WTC11 (cell line): ENCODE measurements around the gene CDK11B. TPM values are rescaled to one million over a fixed set of nuclear protein-coding genes. Genes with fewer than 3 reads are reported as not detected.

Source experiments
- ATAC-seq: fragments of 200-7000 bp; cut with Tn5 transposase; 2 replicates; pipeline ENCODE4 v1.10.0; 2021; ENCODE audit warnings: mild to moderate bottlenecking, moderate library complexity
- CTCF ChIA-PET: fragments of 300-600 bp; sonication (Branson Sonifier 250); formaldehyde crosslinking; loops from one replicate; lab custom pipeline; 2021; ENCODE audit warnings: antibody characterized with exemption; lab: Charles Lee
- POLR2A ChIA-PET: fragments of 350-600 bp; sonication (Branson Sonifier 250); formaldehyde crosslinking; loops from one replicate; lab custom pipeline; 2021; ENCODE audit warnings: antibody characterized with exemption; lab: Charles Lee
- DNase-seq: peaks from one replicate; pipeline ENCODE4 v3.0.0; 2021; ENCODE audit warnings: low spot score
- H3K27ac Mint-ChIP-seq: 2 replicates; pipeline ENCODE4 v1.8.0; 2021; ENCODE audit warnings: mixed read lengths
- H3K27me3 Mint-ChIP-seq: 2 replicates; pipeline ENCODE4 v1.8.0; 2021; ENCODE audit warnings: low read depth, mild to moderate bottlenecking, moderate library complexity, mixed read lengths
- H3K36me3 Mint-ChIP-seq: 2 replicates; pipeline ENCODE4 v1.8.0; 2021; ENCODE audit warnings: mixed read lengths
- H3K4me1 Mint-ChIP-seq: 2 replicates; pipeline ENCODE4 v1.8.0; 2022; ENCODE audit warnings: mixed read lengths
- H3K4me3 Mint-ChIP-seq: 2 replicates; pipeline ENCODE4 v1.8.0; 2021; ENCODE audit warnings: mild to moderate bottlenecking, moderate library complexity, mixed read lengths
- H3K9me3 Mint-ChIP-seq: 2 replicates; pipeline ENCODE4 v1.8.0; 2021; ENCODE audit warnings: mixed read lengths
- CREB1 ChIP-seq: sonication (generic); formaldehyde crosslinking; IDR thresholded peaks from 2 replicates; pipeline ENCODE4 v1.8.0; 2023; ENCODE audit warnings: mild to moderate bottlenecking, missing genetic modification reagents
- IRF2 ChIP-seq: sonication (generic); formaldehyde crosslinking; IDR thresholded peaks from 2 replicates; pipeline ENCODE4 v1.8.0; 2022; ENCODE audit warnings: low read depth, missing genetic modification reagents, borderline replicate concordance
- OVOL2 ChIP-seq: fragments of 250-450 bp; sonication (Bioruptor Pico); IDR thresholded peaks from 2 replicates; pipeline ENCODE4 v1.9.0; 2021; ENCODE audit warnings: mild to moderate bottlenecking, borderline replicate concordance
- TP53 ChIP-seq: sonication (generic); formaldehyde crosslinking; IDR thresholded peaks from 2 replicates; pipeline ENCODE4 v1.8.1; 2023; ENCODE audit warnings: mild to moderate bottlenecking, missing genetic modification reagents
- total RNA-seq: library from RNA; stranded (reverse); gene quantifications from 3 replicates; pipeline ENCODE4 v1.2.3, GENCODE V29; 2021
- TF ChIP-seq, protein P1 (sequence below): sonication (generic); formaldehyde crosslinking; IDR thresholded peaks from 2 replicates; pipeline ENCODE4 v1.8.1; 2023; ENCODE audit warnings: mild to moderate bottlenecking, missing genetic modification reagents, borderline replicate concordance
- TF ChIP-seq, protein P2 (sequence below): sonication (generic); formaldehyde crosslinking; IDR thresholded peaks from 2 replicates; pipeline ENCODE4 v1.8.0; 2022; ENCODE audit warnings: mild to moderate bottlenecking, missing genetic modification reagents
- TF ChIP-seq, protein P3 (sequence below): sonication (generic); formaldehyde crosslinking; IDR thresholded peaks from 2 replicates; pipeline ENCODE4 v1.8.0; 2023; ENCODE audit warnings: missing genetic modification reagents
- TF ChIP-seq, protein P4 (sequence below): sonication (generic); formaldehyde crosslinking; IDR thresholded peaks from 2 replicates; pipeline ENCODE4 v1.8.1; 2023; ENCODE audit warnings: mild to moderate bottlenecking, missing genetic modification reagents, moderate library complexity
- TF ChIP-seq, protein P5 (sequence below): sonication (generic); formaldehyde crosslinking; IDR thresholded peaks from 2 replicates; pipeline ENCODE4 v1.8.1; 2023; ENCODE audit warnings: mild to moderate bottlenecking, moderate library complexity, missing genetic modification reagents
- TF ChIP-seq, protein P6 (sequence below): fragments of 250-450 bp; sonication (Bioruptor Pico); IDR thresholded peaks from 2 replicates; pipeline ENCODE4 v1.8.0; 2021; ENCODE audit warnings: mild to moderate bottlenecking
- TF ChIP-seq, protein P7 (sequence below): sonication (generic); formaldehyde crosslinking; IDR thresholded peaks from 2 replicates; pipeline ENCODE4 v1.8.0; 2022; ENCODE audit warnings: mild to moderate bottlenecking, missing genetic modification reagents

Gene CDK11B
- total RNA-seq, 1 experiment from 2014 or later: 41.2 TPM

DNA sequence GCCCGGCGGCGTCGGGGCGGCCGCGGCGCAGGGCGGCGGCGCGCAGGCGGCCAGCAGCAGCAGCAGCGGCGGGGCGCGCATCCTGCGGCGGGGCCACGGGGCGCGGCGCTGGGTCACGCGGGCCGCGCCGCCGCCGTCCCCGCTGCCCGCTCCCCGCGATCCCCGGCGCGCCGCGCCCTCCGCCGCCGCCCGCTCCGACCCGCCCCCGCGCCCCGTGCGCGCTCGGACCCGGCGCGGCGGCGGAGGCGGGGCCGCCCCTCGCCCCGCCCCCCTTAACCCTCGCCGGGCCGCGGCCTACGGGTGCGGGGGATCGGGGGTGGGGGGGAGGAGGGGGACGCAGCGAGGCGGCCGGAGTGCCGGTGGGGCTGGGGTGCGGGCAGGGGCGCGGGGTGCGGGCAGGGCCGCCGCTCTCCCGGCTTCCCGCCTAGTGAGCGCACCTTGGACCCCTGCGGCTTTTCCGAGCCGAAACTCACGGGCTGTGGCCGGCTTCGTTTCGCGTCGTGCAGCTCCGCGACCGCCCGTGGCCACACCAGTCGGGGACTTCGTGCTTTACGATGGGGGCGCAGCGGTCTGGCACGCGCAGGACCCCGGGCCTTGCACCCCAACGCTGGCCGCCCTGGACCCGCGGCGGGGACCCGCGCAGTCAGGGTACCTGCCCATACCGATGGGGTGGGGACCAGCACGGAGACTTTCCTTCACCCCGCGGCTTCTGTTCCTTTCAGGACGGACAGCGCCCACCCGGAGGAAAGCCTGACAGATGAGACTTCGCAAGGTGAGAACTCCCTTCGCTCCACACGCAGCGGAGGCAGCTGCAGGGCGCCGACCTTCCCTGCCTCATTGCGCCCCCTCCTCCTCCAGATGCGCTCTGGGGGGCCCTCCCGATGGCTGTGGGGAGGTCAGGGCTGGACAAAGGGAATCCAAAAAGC lies 58.6 kb downstream of the CDK11B start, which contains the start of gene FNDC10:
Gene FNDC10, minus strand, starts transcription at position 201 of the 926 bp plus-strand sequence. Its CDS starts 120 bp downstream, at position 81.
- Mint-ChIP-seq H3K9me3 (no peaks in the 10 kb centered on the region), H3K27me3 (peaks cover 25% of the 10 kb centered on the region), H3K36me3 (no peaks in the 10 kb centered on the region), H3K4me3 (peak within 1 kb of the TSS; percentile 72)
- CTCF ChIA-PET: no interaction called here
- TF ChIP-seq, protein P1, sequence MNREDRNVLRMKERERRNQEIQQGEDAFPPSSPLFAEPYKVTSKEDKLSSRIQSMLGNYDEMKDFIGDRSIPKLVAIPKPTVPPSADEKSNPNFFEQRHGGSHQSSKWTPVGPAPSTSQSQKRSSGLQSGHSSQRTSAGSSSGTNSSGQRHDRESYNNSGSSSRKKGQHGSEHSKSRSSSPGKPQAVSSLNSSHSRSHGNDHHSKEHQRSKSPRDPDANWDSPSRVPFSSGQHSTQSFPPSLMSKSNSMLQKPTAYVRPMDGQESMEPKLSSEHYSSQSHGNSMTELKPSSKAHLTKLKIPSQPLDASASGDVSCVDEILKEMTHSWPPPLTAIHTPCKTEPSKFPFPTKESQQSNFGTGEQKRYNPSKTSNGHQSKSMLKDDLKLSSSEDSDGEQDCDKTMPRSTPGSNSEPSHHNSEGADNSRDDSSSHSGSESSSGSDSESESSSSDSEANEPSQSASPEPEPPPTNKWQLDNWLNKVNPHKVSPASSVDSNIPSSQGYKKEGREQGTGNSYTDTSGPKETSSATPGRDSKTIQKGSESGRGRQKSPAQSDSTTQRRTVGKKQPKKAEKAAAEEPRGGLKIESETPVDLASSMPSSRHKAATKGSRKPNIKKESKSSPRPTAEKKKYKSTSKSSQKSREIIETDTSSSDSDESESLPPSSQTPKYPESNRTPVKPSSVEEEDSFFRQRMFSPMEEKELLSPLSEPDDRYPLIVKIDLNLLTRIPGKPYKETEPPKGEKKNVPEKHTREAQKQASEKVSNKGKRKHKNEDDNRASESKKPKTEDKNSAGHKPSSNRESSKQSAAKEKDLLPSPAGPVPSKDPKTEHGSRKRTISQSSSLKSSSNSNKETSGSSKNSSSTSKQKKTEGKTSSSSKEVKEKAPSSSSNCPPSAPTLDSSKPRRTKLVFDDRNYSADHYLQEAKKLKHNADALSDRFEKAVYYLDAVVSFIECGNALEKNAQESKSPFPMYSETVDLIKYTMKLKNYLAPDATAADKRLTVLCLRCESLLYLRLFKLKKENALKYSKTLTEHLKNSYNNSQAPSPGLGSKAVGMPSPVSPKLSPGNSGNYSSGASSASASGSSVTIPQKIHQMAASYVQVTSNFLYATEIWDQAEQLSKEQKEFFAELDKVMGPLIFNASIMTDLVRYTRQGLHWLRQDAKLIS (CRISPR knock-in tag): 0 out of 2 replicates have a peak, but pooled peaks have one; percentile 36
- TF ChIP-seq IRF2 (CRISPR knock-in tag): no peak
- TF ChIP-seq OVOL2 (CRISPR knock-in tag): no peak
- TF ChIP-seq, protein P2, sequence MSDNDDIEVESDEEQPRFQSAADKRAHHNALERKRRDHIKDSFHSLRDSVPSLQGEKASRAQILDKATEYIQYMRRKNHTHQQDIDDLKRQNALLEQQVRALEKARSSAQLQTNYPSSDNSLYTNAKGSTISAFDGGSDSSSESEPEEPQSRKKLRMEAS (CRISPR knock-in tag): peak; percentile 82
- TF ChIP-seq, protein P3, sequence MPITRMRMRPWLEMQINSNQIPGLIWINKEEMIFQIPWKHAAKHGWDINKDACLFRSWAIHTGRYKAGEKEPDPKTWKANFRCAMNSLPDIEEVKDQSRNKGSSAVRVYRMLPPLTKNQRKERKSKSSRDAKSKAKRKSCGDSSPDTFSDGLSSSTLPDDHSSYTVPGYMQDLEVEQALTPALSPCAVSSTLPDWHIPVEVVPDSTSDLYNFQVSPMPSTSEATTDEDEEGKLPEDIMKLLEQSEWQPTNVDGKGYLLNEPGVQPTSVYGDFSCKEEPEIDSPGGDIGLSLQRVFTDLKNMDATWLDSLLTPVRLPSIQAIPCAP (CRISPR knock-in tag): no peak
- TF ChIP-seq, protein P4, sequence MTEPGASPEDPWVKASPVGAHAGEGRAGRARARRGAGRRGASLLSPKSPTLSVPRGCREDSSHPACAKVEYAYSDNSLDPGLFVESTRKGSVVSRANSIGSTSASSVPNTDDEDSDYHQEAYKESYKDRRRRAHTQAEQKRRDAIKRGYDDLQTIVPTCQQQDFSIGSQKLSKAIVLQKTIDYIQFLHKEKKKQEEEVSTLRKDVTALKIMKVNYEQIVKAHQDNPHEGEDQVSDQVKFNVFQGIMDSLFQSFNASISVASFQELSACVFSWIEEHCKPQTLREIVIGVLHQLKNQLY (CRISPR knock-in tag): 0 out of 2 replicates have a peak, but pooled peaks have one; percentile 35
- no peak for TF ChIP-seq TP53 (CRISPR knock-in tag)
- peak; percentile 64; the same call in 1 of the 2 replicates for TF ChIP-seq CREB1 (CRISPR knock-in tag)
- TF ChIP-seq, protein P5, sequence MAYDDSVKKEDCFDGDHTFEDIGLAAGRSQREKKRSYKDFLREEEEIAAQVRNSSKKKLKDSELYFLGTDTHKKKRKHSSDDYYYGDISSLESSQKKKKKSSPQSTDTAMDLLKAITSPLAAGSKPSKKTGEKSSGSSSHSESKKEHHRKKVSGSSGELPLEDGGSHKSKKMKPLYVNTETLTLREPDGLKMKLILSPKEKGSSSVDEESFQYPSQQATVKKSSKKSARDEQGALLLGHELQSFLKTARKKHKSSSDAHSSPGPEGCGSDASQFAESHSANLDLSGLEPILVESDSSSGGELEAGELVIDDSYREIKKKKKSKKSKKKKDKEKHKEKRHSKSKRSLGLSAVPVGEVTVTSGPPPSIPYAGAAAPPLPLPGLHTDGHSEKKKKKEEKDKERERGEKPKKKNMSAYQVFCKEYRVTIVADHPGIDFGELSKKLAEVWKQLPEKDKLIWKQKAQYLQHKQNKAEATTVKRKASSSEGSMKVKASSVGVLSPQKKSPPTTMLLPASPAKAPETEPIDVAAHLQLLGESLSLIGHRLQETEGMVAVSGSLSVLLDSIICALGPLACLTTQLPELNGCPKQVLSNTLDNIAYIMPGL: peak; percentile 30; the same call in 1 of the 2 replicates
- TF ChIP-seq, protein P6, sequence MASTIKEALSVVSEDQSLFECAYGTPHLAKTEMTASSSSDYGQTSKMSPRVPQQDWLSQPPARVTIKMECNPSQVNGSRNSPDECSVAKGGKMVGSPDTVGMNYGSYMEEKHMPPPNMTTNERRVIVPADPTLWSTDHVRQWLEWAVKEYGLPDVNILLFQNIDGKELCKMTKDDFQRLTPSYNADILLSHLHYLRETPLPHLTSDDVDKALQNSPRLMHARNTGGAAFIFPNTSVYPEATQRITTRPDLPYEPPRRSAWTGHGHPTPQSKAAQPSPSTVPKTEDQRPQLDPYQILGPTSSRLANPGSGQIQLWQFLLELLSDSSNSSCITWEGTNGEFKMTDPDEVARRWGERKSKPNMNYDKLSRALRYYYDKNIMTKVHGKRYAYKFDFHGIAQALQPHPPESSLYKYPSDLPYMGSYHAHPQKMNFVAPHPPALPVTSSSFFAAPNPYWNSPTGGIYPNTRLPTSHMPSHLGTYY (CRISPR knock-in tag): no peak
- TF ChIP-seq, protein P7, sequence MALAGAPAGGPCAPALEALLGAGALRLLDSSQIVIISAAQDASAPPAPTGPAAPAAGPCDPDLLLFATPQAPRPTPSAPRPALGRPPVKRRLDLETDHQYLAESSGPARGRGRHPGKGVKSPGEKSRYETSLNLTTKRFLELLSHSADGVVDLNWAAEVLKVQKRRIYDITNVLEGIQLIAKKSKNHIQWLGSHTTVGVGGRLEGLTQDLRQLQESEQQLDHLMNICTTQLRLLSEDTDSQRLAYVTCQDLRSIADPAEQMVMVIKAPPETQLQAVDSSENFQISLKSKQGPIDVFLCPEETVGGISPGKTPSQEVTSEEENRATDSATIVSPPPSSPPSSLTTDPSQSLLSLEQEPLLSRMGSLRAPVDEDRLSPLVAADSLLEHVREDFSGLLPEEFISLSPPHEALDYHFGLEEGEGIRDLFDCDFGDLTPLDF (CRISPR knock-in tag): 0 out of 2 replicates have a peak, but pooled peaks have one; percentile 22
- TF ChIP-seq, all 79 proteins: peak for 6
- ATAC-seq: peak; percentile 15
- POLR2A ChIA-PET: no interaction called here
- Mint-ChIP-seq H3K4me1 (peaks cover 10% of the 10 kb centered on the region; the same call in 1 of the 2 replicates), H3K27ac (no peak within 1 kb of the TSS)
- DNase-seq: peak; percentile 59
